Measurements from ENCODE around the gene FOXC2. TPM values are rescaled to one million over a fixed set of nuclear protein-coding genes. Genes with fewer than 3 reads are reported as not detected.

The FOXC2 gene
- total and polyA plus RNA-seq, 2 donors (not counting 3 experiments of a cell fraction or from before 2014, with no cell fraction given): 7.7 to 44.0 TPM

GRCh38 chr16:86598607-86599565 is 32.3 kb downstream of the FOXC2 start:
- Histone ChIP-seq H3K27me3 (ENCODE audit: control insufficient read depth in 2 of 2, insufficient read depth in 2 of 2, low read length in 2 of 2) (no peaks in the 10 kb centered on the region), H3K4me3 (replicated peaks in 1 of 3; ENCODE audit: insufficient read depth in 1 of 3, low read depth in 1 of 3, low read length in 3 of 3) (no peak overlapping the region), H3K9me1 (replicated peaks; ENCODE audit: control insufficient read depth, extremely low read depth, insufficient read depth, low read length) (no peaks in the 10 kb centered on the region), H4K20me1 (replicated peaks; ENCODE audit: control insufficient read depth, extremely low read depth, insufficient read depth, low read length) (no peaks in the 10 kb centered on the region), H3K4me2 (ENCODE audit: insufficient read depth, low read length) (no peak overlapping the region), H3K9ac (replicated peaks; ENCODE audit: extremely low read depth, insufficient read depth, low read length) (no peak overlapping the region), H3K36me3 (ENCODE audit: control insufficient read depth in 2 of 2, extremely low read depth in 1 of 2, insufficient read depth in 2 of 2, low read length in 2 of 2) (no peaks in the 10 kb centered on the region), H3K9me3 (replicated peaks; ENCODE audit: control insufficient read depth, insufficient read depth, low read length) (no peaks in the 10 kb centered on the region), H3K4me1 (ENCODE audit: control insufficient read depth, extremely low read depth, insufficient read depth, low read length) (no peaks in the 10 kb centered on the region), H2AFZ (ENCODE audit: low read depth, low read length) (no peak overlapping the region), H3K79me2 (ENCODE audit: control insufficient read depth, insufficient read depth, low read length) (no peaks in the 10 kb centered on the region), H3K27ac (ENCODE audit: insufficient read depth, low read depth, low read length) (no peak overlapping the region)
- DNase-seq (ENCODE audit: low read depth, low spot score): no peak
- dilution Hi-C loops (cut with MboI; ENCODE audit: extremely low pct_ligation_motif_present, low sequenced_read_pairs): no loop called here
- TF ChIP-seq GATA2 (IDR thresholded peaks at IDR 0.05; ENCODE audit: insufficient read depth, insufficient read length, low read depth, low read length): no peak
- no peak for TF ChIP-seq JUN (IDR thresholded peaks at IDR 0.05; ENCODE audit: borderline replicate concordance, insufficient read depth, insufficient read length, low read depth)
- ChIA-PET CTCF (interaction anchor here (0.8 kb wide), 1 partner anchor 66 kb away, joined by 3 read pairs; no protein-coding TSS in a partner anchor), POLR2A (no interaction called here)
- BruUV-seq (replicated peaks): no TSS peak
- intact Hi-C loops (cut with micrococcal nuclease): no loop called here
- peak; percentile 66 for FAIRE-seq

GRCh38 chr16:86601356-86601755 is 34.7 kb downstream of the FOXC2 start:
- H3K9me3 ChIP-seq (replicated peaks; ENCODE audit: control insufficient read depth, insufficient read depth, low read length): no peaks in the 10 kb centered on the region
- ChIA-PET POLR2A (no interaction called here), CTCF (interaction anchor here (1.5 kb wide), 1 partner anchor 11 kb away, joined by 3 read pairs; no protein-coding TSS in a partner anchor)
- no peaks in the 10 kb centered on the region for H4K20me1 ChIP-seq (replicated peaks; ENCODE audit: control insufficient read depth, extremely low read depth, insufficient read depth, low read length)
- no peak overlapping the region for H3K4me3 ChIP-seq (replicated peaks in 1 of 3; ENCODE audit: insufficient read depth in 1 of 3, low read depth in 1 of 3, low read length in 3 of 3)
- H3K9me1 ChIP-seq (replicated peaks; ENCODE audit: control insufficient read depth, extremely low read depth, insufficient read depth, low read length): no peaks in the 10 kb centered on the region
- no peaks in the 10 kb centered on the region for H3K79me2 ChIP-seq (ENCODE audit: control insufficient read depth, insufficient read depth, low read length)
- no peaks in the 10 kb centered on the region for H3K27me3 ChIP-seq (ENCODE audit: control insufficient read depth in 2 of 2, insufficient read depth in 2 of 2, low read length in 2 of 2)
- dilution Hi-C loops (cut with MboI; ENCODE audit: extremely low pct_ligation_motif_present, low sequenced_read_pairs) (no loop called here), intact Hi-C loops (cut with micrococcal nuclease) (no loop called here)
- no peaks in the 10 kb centered on the region for H3K36me3 ChIP-seq (ENCODE audit: control insufficient read depth in 2 of 2, extremely low read depth in 1 of 2, insufficient read depth in 2 of 2, low read length in 2 of 2)
- BruUV-seq (replicated peaks): no TSS peak
- H3K9ac ChIP-seq (replicated peaks; ENCODE audit: extremely low read depth, insufficient read depth, low read length): no peak overlapping the region
- no peak overlapping the region for H2AFZ ChIP-seq (ENCODE audit: low read depth, low read length)
- TF ChIP-seq POLR2A (IDR thresholded peaks at IDR 0.05; ENCODE audit: low read depth, low read length) (no peak), FOS (IDR thresholded peaks at IDR 0.05; ENCODE audit: borderline replicate concordance, insufficient read depth, low read length) (no peak), MYC (IDR thresholded peaks at IDR 0.05; ENCODE audit: low read depth, low read length) (no peak), POLR2AphosphoS5 (IDR thresholded peaks at IDR 0.05; ENCODE audit: insufficient read depth, low read depth, low read length) (no peak), GATA2 (IDR thresholded peaks at IDR 0.05; ENCODE audit: insufficient read depth, insufficient read length, low read depth, low read length) (no peak), MAX (IDR thresholded peaks at IDR 0.05; ENCODE audit: insufficient read depth, insufficient read length) (no peak), CTCF (IDR thresholded peaks at IDR 0.05; ENCODE audit: extremely low read depth in 1 of 2, insufficient read depth in 1 of 2, low read depth in 1 of 2, low read length in 2 of 2) (no peak), JUN (IDR thresholded peaks at IDR 0.05; ENCODE audit: borderline replicate concordance, insufficient read depth, insufficient read length, low read depth) (no peak)
- DNase-seq (ENCODE audit: low read depth, low spot score): no peak
- H3K27ac ChIP-seq (ENCODE audit: insufficient read depth, low read depth, low read length): no peak overlapping the region
- no peak overlapping the region for H3K4me2 ChIP-seq (ENCODE audit: insufficient read depth, low read length)
- FAIRE-seq: no peak
- H3K4me1 ChIP-seq (ENCODE audit: control insufficient read depth, extremely low read depth, insufficient read depth, low read length): no peaks in the 10 kb centered on the region

Data from endothelial cell of umbilical vein (primary cell).